Measurements from ENCODE around the gene TSEN2. TPM values are rescaled to one million over a fixed set of nuclear protein-coding genes. Genes with fewer than 3 reads are reported as not detected.

The TSEN2 gene
- total and polyA plus RNA-seq, 9 donors, result 13.2 to 27.4 (median 23.2) TPM

DNA sequence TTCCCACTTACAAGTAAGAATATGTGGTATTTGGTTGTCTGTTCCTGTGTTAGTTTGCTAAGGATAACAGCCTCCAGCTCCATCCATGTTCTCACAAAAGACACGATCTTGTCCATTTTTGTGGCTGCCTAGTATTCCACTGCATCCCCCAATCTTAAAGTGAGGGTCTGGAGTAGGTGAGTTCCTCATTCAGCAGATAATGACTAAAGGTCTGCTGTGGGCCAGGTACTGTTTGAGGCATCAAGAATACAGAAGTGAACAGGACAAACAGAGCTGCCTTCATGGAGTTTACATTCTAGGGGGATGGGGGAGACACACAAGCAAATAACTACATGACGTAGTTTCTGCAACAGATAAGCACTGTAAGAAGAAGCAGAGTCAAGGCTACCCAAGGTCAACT, 36.7 kb downstream of the TSEN2 start:
- no peaks in the 10 kb centered on the region for H3K9me3 ChIP-seq
- 92 to 94% (median 92%) methylated on average over 2 of the region's 2 CpGs for WGBS, 3 donors
- TF ChIP-seq EP300 (IDR thresholded peaks at IDR 0.05) (no peak), POLR2A (IDR thresholded peaks at IDR 0.05) (no peak)

DNA sequence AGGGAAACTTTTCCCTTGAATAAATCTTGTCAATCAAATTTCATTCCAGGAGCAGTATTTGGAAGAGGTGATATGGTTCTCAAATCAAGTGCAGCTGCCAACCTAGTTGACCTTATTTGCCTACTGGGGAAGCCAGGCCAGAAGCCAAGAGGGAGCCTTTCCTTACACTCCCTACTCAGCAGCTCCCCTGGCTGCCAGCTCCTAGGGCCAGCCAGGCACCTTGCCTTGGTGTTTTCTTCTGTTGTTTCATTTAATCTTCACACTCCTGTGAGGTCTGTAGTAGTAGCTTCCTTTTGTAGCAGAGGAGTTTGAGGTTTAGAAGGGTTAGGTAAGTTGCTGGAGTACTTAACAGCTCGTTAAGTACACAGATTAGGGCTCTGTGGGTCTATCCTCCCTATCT, 38.4 kb downstream of the TSEN2 start:
- Histone ChIP-seq H3K4me1 (ENCODE audit: insufficient read depth) (peaks cover 2% of the 10 kb centered on the region), H3K27me3 (no peaks in the 10 kb centered on the region), H3K36me3 (no peaks in the 10 kb centered on the region), H3K9me3 (no peaks in the 10 kb centered on the region), H3K27ac (no peak overlapping the region), H3K4me3 (no peak overlapping the region)
- TF ChIP-seq, protein P1, sequence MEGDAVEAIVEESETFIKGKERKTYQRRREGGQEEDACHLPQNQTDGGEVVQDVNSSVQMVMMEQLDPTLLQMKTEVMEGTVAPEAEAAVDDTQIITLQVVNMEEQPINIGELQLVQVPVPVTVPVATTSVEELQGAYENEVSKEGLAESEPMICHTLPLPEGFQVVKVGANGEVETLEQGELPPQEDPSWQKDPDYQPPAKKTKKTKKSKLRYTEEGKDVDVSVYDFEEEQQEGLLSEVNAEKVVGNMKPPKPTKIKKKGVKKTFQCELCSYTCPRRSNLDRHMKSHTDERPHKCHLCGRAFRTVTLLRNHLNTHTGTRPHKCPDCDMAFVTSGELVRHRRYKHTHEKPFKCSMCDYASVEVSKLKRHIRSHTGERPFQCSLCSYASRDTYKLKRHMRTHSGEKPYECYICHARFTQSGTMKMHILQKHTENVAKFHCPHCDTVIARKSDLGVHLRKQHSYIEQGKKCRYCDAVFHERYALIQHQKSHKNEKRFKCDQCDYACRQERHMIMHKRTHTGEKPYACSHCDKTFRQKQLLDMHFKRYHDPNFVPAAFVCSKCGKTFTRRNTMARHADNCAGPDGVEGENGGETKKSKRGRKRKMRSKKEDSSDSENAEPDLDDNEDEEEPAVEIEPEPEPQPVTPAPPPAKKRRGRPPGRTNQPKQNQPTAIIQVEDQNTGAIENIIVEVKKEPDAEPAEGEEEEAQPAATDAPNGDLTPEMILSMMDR (IDR thresholded peaks at IDR 0.05), result no peak
- TF ChIP-seq POLR2A (IDR thresholded peaks at IDR 0.05) (no peak), EP300 (IDR thresholded peaks at IDR 0.05) (no peak)
- 85 to 96% (median 90%) methylated on average over 1 of the region's 1 CpG for WGBS, 3 donors
- DNase-seq, result no peak
- intact Hi-C loops (cut with DNase I), result no loop called here

More for the DNA sequence above, 36.7 kb downstream of the TSEN2 start:
- Histone ChIP-seq H3K4me1 (ENCODE audit: insufficient read depth) (peaks cover 2% of the 10 kb centered on the region), H3K27me3 (no peaks in the 10 kb centered on the region), H3K4me3 (no peak overlapping the region), H3K36me3 (no peaks in the 10 kb centered on the region), H3K27ac (no peak overlapping the region)
- no peak for DNase-seq
- intact Hi-C loops (cut with DNase I), result no loop called here

DNA sequence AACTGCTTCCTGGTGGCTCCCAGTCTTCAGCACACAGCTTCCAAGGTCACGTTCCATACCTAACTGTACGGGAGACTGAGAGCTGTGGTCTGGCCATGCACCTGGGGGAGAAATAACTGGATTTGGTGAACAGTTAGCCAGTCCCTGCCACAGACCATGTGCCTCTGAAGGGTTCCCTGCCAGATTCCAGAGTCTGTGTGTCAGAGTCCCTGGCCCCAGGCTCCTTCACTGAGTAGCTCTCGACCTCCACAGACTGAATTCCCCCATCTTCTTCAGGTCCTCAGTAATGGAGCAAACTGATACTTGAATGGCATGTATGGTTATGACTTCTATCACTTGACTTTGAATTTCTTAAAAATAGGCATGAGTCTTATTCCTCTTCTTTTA, 43.5 kb downstream of the TSEN2 start:
- intact Hi-C loops (cut with DNase I), result no loop called here
- H3K36me3 ChIP-seq, result no peaks in the 10 kb centered on the region

DNA sequence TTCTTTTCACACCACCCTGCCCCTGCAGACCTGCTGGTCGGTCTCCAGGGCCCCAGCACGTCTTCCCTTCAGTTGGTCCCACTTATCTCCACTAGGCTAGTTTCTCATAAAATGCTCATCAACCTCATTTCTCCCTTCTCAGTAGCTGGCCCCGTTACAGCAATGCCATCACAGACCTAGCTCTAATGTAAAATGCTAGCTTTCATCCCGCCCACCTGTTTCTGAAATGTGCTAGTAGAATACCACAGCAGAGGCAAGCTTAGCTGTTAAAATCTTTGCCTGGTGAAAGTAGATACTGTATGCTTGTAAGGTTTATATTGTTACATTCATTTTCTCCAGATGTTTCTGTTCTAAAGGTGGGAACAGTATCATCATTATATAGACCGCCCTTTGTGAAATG, 47.9 kb downstream of the TSEN2 start:
- intact Hi-C loops (cut with DNase I), result no loop called here
- no peaks in the 10 kb centered on the region for H3K4me1 ChIP-seq (ENCODE audit: insufficient read depth)
- no peak overlapping the region for H3K27ac ChIP-seq
- H3K4me3 ChIP-seq, result no peak overlapping the region
- 92 to 98% (median 95%) methylated on average over 5 of the region's 5 CpGs for WGBS, 3 donors
- no peaks in the 10 kb centered on the region for H3K27me3 ChIP-seq
- TF ChIP-seq, protein P1 (IDR thresholded peaks at IDR 0.05), result no peak
- no peak for TF ChIP-seq EP300 (IDR thresholded peaks at IDR 0.05)
- TF ChIP-seq POLR2A (IDR thresholded peaks at IDR 0.05), result no peak
- no peaks in the 10 kb centered on the region for H3K9me3 ChIP-seq
- no peaks in the 10 kb centered on the region for H3K36me3 ChIP-seq
- no peak for DNase-seq

More for the DNA sequence above, 43.5 kb downstream of the TSEN2 start:
- H3K27me3 ChIP-seq, result no peaks in the 10 kb centered on the region
- H3K27ac ChIP-seq, result no peak overlapping the region
- H3K9me3 ChIP-seq, result no peaks in the 10 kb centered on the region
- WGBS, 3 donors, result 72 to 82% (median 74%) methylated on average over 3 of the region's 3 CpGs
- no peak overlapping the region for H3K4me3 ChIP-seq
- H3K4me1 ChIP-seq (ENCODE audit: insufficient read depth), result no peaks in the 10 kb centered on the region
- DNase-seq, result no peak
- TF ChIP-seq, protein P1 (IDR thresholded peaks at IDR 0.05), result no peak
- TF ChIP-seq EP300 (IDR thresholded peaks at IDR 0.05) (no peak), POLR2A (IDR thresholded peaks at IDR 0.05) (no peak)

DNA sequence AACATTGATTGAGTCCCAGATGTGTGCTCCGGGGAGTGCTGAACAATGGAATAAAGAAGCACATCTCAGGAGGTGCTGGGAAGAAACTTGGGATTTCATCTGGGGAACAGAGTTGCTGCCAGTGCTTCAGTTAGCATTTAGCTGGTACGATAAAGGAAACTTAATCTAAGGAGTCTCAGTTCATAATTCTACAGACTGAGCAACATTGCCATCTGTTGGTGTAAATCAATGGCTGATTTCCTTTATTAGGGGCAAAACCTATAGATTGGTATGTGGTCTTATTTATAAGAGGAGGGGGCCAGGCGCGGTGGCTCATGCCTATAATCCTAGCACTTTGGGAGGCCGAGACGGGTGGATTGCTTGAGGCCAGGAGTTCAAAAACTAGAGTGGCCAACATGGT, 52.1 kb downstream of the TSEN2 start:
- intact Hi-C loops (cut with DNase I), result no loop called here
- 83 to 89% (median 84%) methylated on average over 6 of the region's 6 CpGs for WGBS, 3 donors
- Histone ChIP-seq H3K27me3 (no peaks in the 10 kb centered on the region), H3K9me3 (no peaks in the 10 kb centered on the region), H3K4me3 (no peak overlapping the region), H3K36me3 (no peaks in the 10 kb centered on the region), H3K4me1 (ENCODE audit: insufficient read depth) (no peaks in the 10 kb centered on the region), H3K27ac (no peak overlapping the region)
- TF ChIP-seq, protein P1 (IDR thresholded peaks at IDR 0.05), result no peak
- DNase-seq, result no peak
